ENCODE measurements around the gene NAV1. TPM values are rescaled to one million over a fixed set of nuclear protein-coding genes. Genes with fewer than 3 reads are reported as not detected.
"Not testable (repeated sequence)": the region's sequence is repeated elsewhere in the genome, so short reads cannot be mapped to it uniquely, and the experiment has no call there.

The NAV1 gene
- total RNA-seq, 2 experiments from 2014 or later: 1.4 to 2.8 TPM

DNA sequence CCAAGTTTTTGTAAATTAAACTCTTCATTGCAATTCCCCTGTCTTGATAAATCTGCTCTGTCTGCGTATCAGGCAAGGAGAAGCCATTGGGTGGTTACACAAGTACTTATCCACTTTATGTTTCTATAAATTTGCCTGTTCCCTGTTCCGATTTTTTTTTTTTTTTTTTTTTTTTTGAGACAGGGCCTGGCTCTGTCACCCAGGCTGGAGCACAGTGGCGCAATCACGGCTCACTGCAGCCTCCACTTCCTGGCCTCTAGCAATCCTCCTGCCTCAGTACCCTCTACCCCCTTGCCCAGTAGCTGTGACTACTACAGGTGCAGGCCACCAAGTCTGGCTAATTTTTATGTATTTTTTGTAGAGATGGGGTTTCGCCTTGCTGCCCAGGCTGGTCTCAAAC lies 20.9 kb upstream of the NAV1 start:
- no peak overlapping the region for H3K27ac Mint-ChIP-seq
- ATAC-seq: no peak
- H3K9me3 Mint-ChIP-seq (ENCODE audit: low read depth): peaks cover 3% of the 10 kb centered on the region
- peaks cover 10% of the 10 kb centered on the region for H3K36me3 Mint-ChIP-seq
- no peaks in the 10 kb centered on the region for H3K27me3 Mint-ChIP-seq
- peaks cover 11% of the 10 kb centered on the region for H3K4me1 Mint-ChIP-seq
- CTCF ChIA-PET: interaction anchor here (1.2 to 24.1 kb wide), 2 partner anchors 31 to 70 kb away, joined by 4 to 597 read pairs; no protein-coding TSS in a partner anchor
- DNase-seq: no peak
- H3K4me3 Mint-ChIP-seq: no peak overlapping the region

DNA sequence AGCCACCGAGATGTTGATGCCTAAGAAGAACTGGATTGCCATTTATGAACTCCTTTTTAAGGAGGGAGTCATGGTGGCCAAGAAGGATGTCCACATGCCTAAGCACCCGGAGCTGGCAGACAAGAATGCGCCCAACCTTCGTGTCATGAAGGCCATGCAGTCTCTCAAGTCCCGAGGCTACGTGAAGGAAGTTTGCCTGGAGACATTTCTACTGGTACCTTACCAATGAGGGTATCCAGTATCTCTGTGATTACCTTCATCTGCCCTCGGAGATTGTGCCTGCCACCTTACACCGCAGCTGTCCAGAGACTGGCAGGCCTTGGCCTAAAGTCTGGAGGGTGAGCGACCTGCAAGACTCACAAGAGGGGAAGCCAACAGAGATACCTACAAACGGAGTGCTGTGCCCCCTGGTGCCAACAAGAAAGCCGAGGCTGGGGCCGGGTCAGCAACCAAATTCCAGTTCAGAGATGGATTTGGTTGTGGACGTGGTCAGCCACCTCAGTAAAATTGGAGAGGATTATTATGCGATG lies 18.8 kb upstream of the NAV1 start:
- not testable (repeated sequence) for H3K4me3 Mint-ChIP-seq; H3K9me3 Mint-ChIP-seq (ENCODE audit: low read depth); H3K4me1 Mint-ChIP-seq; ATAC-seq; H3K27me3 Mint-ChIP-seq; H3K27ac Mint-ChIP-seq; DNase-seq
- CTCF ChIA-PET: interaction anchor here (1.0 to 1.8 kb wide), 2 partner anchors 38 to 72 kb away, joined by 3 to 9 read pairs; no protein-coding TSS in a partner anchor
- H3K36me3 Mint-ChIP-seq: peaks cover 19% of the 10 kb centered on the region

DNA sequence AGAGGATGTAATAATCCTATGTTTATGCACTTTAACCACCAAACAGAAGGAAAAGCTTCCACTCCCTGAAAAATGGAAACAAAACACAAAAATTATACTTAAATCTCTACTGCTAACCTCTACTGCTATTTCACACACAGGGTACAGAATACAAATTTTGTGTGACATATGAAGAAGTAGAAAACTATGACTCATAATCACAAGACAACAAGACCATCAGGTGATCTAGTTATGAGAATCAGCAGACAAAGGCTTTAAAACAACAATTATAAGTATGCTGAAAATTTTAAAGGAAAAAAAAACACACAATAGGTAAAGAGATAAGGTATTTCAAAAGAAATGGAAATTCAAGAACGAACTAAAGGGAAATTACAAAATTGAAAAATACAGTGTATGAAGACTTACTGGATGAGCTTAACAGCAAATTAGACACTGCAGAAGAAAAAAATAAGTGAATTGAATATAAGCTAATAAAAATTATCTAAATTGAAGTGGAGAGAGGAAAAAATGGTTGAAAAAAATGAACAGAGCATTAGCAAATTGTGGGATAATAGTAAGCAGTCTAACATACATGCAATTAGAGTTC lies 13.6 kb upstream of the NAV1 start:
- H3K4me1 Mint-ChIP-seq: no peaks in the 10 kb centered on the region
- DNase-seq (no peak), ATAC-seq (no peak)
- no peak overlapping the region for H3K27ac Mint-ChIP-seq
- CTCF ChIA-PET: interaction anchor here (1.3 to 1.6 kb wide), 2 partner anchors 12 to 44 kb away, joined by 3 to 5 read pairs; no protein-coding TSS in a partner anchor
- no peak overlapping the region for H3K4me3 Mint-ChIP-seq
- H3K36me3 Mint-ChIP-seq: peaks cover 25% of the 10 kb centered on the region
- peaks cover 3% of the 10 kb centered on the region for H3K9me3 Mint-ChIP-seq (ENCODE audit: low read depth)
- H3K27me3 Mint-ChIP-seq: no peaks in the 10 kb centered on the region

DNA sequence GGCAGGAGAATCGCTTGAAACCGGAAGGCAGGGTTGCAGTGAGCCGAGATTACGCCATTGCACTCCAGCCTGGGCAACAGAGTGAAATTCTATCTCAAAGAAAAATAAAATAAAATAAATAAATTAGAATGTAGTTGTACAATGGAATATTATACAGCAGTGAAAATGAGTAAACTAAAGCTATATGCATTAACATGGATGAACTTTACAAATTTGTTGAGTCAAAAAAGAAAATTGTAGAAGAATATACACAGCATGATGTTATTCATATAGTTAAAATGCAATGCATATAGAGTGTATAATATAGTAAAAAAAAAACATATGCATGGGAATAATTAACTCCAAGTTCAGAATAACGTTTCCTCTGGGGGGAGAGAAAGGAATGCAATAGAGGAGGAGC lies 11.0 kb upstream of the NAV1 start:
- no peak overlapping the region for H3K4me3 Mint-ChIP-seq
- CTCF ChIA-PET: interaction anchor here (0.6 to 2.3 kb wide), 3 partner anchors 15 to 184 kb away, joined by 3 to 14 read pairs (median 3); no protein-coding TSS in a partner anchor
- H3K27ac Mint-ChIP-seq: no peak overlapping the region
- DNase-seq (no peak), ATAC-seq (no peak)
- no peaks in the 10 kb centered on the region for H3K4me1 Mint-ChIP-seq
- H3K9me3 Mint-ChIP-seq (ENCODE audit: low read depth): no peaks in the 10 kb centered on the region
- H3K36me3 Mint-ChIP-seq: peaks cover 17% of the 10 kb centered on the region
- no peaks in the 10 kb centered on the region for H3K27me3 Mint-ChIP-seq

DNA sequence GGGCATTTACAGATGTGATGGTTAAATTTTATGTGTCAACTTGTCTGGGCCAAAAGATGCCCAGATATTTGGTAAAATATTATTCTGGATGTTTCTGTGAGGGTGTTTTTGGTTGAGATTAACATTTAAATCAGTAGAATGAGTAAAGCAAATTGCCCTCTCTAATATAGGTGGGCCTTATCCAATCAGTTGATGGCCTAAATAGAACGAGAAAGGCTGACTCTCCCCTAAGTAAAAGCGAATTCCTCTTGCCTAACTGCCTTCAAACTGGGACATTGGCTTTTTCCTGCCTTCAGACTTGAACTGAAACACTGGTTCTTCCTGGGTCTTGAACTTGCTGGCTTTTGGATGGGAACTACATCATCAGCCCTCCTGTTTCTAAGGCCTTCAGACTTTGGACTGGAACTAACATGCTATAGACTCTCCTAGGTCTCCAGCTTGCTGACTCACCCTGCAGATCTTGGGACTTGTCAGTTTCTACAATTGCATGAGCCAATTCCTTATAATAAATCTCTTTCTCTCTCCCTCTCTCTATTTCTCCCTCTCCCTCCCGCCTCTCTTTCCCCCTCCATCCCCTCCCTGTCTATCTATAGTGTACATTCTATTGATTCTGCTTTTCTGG lies 10.2 kb upstream of the NAV1 start:
- H3K9me3 Mint-ChIP-seq (ENCODE audit: low read depth): no peaks in the 10 kb centered on the region
- H3K36me3 Mint-ChIP-seq: peaks cover 16% of the 10 kb centered on the region
- ATAC-seq (no peak), DNase-seq (no peak)
- no peaks in the 10 kb centered on the region for H3K27me3 Mint-ChIP-seq
- no peak overlapping the region for H3K27ac Mint-ChIP-seq
- CTCF ChIA-PET: interaction anchor here (1.1 to 2.3 kb wide), 2 partner anchors 16 kb away, joined by 3 to 14 read pairs; no protein-coding TSS in a partner anchor
- H3K4me1 Mint-ChIP-seq: no peaks in the 10 kb centered on the region
- no peak overlapping the region for H3K4me3 Mint-ChIP-seq

DNA sequence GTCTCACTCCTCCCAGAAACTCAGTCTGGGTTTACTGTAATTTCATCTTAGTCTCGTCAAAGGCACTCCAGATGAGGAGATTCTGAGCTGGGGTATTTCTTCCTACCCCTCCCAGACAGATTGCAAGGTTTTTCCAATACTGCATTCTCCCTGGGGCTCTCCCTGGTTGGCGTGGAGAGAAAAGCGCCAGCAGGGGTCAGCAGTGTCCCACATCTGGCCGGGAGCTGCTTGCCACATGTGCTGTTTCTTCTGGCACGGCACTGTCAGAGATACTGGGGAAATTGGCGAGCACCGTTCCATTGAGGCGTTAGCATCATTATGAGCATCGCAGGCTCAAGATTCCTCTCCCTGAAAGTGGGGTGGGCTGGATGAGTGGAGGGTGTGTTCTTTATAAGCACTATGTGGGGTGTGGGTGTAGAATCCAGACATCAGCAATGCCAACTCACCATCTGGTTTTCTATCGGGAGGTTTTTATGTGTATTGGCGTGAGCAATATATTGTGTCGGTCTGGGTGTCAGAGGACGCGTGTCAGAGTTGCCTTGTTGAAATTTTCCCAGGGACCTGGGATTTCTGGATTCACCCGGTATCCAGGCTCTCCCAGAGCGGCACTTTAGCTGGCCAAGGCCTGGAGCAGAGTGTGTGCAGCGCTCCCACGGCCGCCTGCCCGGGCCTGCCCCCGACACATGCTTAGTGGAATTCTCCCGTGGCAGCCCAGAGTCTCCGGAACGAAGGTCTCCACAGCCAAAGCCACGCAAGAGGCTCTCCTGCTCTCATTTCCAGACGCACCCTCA lies 8.0 kb upstream of the NAV1 start:
- no peak for DNase-seq
- no peak for ATAC-seq
- Mint-ChIP-seq H3K27me3 (peaks cover 4% of the 10 kb centered on the region), H3K4me3 (no peak overlapping the region), H3K27ac (no peak overlapping the region), H3K9me3 (ENCODE audit: low read depth) (no peaks in the 10 kb centered on the region), H3K36me3 (peaks cover 3% of the 10 kb centered on the region), H3K4me1 (peaks cover 3% of the 10 kb centered on the region)
- CTCF ChIA-PET: interaction anchor here (0.7 to 1.8 kb wide), 9 partner anchors 9 to 264 kb away, joined by 3 to 8 read pairs (median 3); no protein-coding TSS in a partner anchor

DNA sequence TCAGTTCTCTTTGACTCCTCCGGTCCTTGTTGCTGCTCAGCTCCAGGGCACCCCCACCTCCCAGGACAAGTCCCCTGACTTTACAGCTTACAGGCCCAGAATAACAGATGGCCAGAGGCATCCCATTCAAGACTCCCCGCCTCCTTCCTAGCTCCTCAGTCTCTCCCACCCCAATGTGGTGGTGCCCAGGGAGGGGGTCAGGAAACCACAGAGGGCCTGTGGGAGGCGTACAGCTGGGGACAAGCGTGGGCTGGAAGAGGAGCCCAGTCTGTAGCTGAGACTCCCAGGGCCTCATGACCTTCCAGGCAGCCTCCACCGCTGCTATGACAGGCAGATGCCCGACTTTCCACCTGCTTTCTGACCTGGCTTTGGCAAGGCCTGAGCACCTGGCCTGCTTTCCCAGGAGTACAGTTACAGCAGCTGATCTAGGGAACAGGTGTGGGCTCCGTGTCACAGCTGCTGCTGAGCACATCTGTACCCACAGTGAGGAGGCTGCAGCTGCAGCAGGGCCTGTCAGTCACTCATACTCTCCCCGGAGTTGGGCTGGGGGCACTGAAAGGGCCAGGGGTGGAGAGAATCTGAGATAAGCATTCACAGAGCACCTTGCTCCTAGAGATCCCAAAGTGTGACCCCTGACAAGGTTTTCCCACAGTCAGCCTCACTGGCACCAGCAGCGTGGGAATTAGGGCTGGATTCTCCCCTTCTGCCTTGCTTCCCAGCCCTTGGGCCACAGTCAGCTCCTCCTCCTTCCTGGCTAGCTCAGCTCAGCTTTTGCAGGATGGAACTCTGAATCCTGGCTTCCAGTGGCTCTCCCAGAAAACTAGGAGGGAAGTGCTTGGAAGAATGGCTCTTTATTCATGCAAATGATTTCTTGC lies 7.1 kb upstream of the NAV1 start:
- no peak for ATAC-seq

DNA sequence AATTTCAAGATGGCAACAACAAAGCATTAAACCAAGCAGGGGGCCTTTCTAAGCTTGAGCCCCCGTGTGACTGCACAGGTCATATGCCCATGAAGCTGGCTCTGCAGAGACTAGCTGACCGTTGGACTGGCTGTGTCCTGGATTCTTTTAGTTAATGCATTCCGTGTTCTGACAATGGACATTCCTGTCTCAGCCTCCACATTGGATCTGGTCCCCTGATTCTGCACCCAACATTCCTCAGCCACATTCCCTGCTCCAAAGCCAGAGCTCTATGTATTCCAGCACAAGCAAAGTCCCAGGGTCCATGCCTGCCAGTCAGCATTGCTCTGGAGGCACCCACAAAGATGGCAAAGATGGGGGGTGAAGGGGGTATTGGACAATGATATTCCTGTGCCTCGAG lies 5.1 kb upstream of the NAV1 start:
- Mint-ChIP-seq H3K4me3 (no peak overlapping the region), H3K36me3 (peaks cover 3% of the 10 kb centered on the region), H3K27me3 (peaks cover 32% of the 10 kb centered on the region), H3K9me3 (ENCODE audit: low read depth) (no peaks in the 10 kb centered on the region), H3K4me1 (peaks cover 17% of the 10 kb centered on the region), H3K27ac (no peak overlapping the region)
- DNase-seq (no peak), ATAC-seq (no peak)
- CTCF ChIA-PET: interaction anchor here (0.8 to 3.0 kb wide), 3 partner anchors 21 to 52 kb away, joined by 3 to 16 read pairs (median 4); no protein-coding TSS in a partner anchor

More for the DNA sequence above, 7.1 kb upstream of the NAV1 start:
- peaks cover 3% of the 10 kb centered on the region for H3K36me3 Mint-ChIP-seq
- no peak overlapping the region for H3K4me3 Mint-ChIP-seq
- peaks cover 13% of the 10 kb centered on the region for H3K27me3 Mint-ChIP-seq
- H3K27ac Mint-ChIP-seq: no peak overlapping the region
- DNase-seq: no peak
- CTCF ChIA-PET: interaction anchor here (0.9 to 1.6 kb wide), 6 partner anchors 8 to 45 kb away, joined by 3 to 8 read pairs (median 3); no protein-coding TSS in a partner anchor
- peaks cover 7% of the 10 kb centered on the region for H3K4me1 Mint-ChIP-seq
- no peaks in the 10 kb centered on the region for H3K9me3 Mint-ChIP-seq (ENCODE audit: low read depth)

DNA sequence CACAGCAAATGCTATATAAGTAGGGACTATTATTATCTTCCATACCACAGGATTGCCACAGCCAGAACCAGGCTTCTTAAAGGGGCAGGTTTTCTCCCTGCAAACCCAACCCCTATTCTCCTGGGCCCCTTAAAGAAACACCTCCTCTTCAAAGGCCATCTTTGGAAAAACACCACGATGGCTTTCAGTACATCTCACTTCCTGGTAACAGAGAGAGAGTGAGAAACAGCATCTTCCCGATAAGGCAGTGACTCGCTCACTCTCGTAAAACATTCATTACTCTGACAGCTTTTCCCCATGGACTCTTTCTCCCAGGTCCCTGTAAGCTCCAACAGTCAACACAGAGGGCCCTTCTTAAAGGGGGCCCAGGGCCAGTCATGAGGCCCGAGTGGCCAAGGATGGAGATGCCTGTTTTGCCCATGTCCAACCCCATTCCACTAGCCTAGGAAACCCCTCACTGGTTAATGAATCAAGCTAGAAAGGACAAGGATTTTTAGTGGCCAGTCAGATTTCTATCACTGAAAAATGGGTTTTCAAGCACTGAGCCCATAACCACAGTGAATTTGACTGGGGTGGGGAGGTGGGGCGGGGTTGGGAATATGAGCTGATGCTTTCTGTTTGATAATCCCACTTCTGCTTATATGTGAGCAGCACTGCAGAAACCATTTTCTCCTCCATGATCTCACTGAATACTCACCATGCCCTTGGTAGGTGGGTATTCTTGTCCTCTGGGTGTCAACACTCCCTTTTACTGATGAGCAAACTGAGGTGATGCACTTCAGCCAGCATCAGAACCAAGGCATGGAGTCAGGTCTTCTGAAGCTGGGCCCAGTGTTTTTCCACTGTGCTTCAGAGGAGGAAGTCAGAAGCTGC lies 3.6 kb upstream of the NAV1 start:
- no peak overlapping the region for H3K27ac Mint-ChIP-seq
- peaks cover 43% of the 10 kb centered on the region for H3K27me3 Mint-ChIP-seq
- CTCF ChIA-PET: interaction anchor here (0.7 to 3.0 kb wide), 4 partner anchors 23 to 258 kb away, joined by 3 to 16 read pairs (median 4); no protein-coding TSS in a partner anchor
- ATAC-seq: no peak
- H3K36me3 Mint-ChIP-seq: peaks cover 3% of the 10 kb centered on the region
- DNase-seq: no peak
- H3K4me1 Mint-ChIP-seq: peaks cover 21% of the 10 kb centered on the region
- no peaks in the 10 kb centered on the region for H3K9me3 Mint-ChIP-seq (ENCODE audit: low read depth)
- no peak overlapping the region for H3K4me3 Mint-ChIP-seq

DNA sequence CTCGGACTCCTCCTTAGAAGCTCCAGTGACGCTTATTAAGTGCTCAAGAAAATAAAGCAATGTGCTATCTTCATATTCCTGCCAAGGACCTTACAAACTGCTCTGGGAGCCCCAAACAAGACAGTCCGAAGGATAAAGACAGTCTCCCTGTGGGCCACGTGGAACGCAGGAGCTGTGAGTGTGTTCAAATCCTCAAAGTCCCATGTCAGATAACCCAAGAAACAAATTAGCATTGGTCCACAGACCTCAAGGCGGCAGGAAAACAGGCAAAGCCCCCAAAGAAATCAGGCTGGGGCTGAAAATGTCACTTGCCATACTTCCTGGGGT lies 3.0 kb upstream of the NAV1 start:
- peaks cover 49% of the 10 kb centered on the region for H3K27me3 Mint-ChIP-seq
- peaks cover 3% of the 10 kb centered on the region for H3K36me3 Mint-ChIP-seq
- no peak overlapping the region for H3K27ac Mint-ChIP-seq
- ATAC-seq (no peak), DNase-seq (no peak)
- CTCF ChIA-PET: interaction anchor here (0.7 to 3.0 kb wide), 3 partner anchors 23 to 173 kb away, joined by 3 to 16 read pairs (median 4); no protein-coding TSS in a partner anchor
- H3K9me3 Mint-ChIP-seq (ENCODE audit: low read depth): no peaks in the 10 kb centered on the region
- H3K4me3 Mint-ChIP-seq: no peak overlapping the region
- peaks cover 21% of the 10 kb centered on the region for H3K4me1 Mint-ChIP-seq

DNA sequence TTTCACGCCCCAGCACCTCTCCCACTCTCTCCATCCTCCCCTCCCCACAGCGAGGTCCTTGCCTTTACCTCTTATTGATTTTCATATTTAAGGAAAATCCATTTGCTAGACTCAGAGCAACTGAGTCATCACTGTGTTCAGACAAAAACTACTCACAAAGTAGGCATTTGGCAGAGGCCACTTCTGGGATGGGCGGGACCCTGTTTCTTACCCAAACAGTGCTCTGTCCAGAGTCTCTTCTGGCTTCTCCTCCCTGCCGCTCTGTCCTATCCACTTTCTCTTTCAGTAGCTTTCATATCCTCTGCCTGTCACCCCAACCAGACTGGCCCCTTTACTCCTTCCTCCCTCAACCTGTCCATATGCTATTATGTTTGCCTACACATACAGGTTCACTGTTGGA lies 2.4 kb upstream of the NAV1 start:
- peaks cover 3% of the 10 kb centered on the region for H3K36me3 Mint-ChIP-seq
- DNase-seq (no peak), ATAC-seq (no peak)
- H3K27ac Mint-ChIP-seq: no peak overlapping the region
- H3K4me1 Mint-ChIP-seq: peaks cover 21% of the 10 kb centered on the region
- no peaks in the 10 kb centered on the region for H3K9me3 Mint-ChIP-seq (ENCODE audit: low read depth)
- H3K27me3 Mint-ChIP-seq: peaks cover 55% of the 10 kb centered on the region
- no peak overlapping the region for H3K4me3 Mint-ChIP-seq
- CTCF ChIA-PET: interaction anchor here (1.7 to 2.6 kb wide), 2 partner anchors 23 to 89 kb away, joined by 4 to 12 read pairs; no protein-coding TSS in a partner anchor

Measured in activated CD8-positive, alpha-beta memory T cell treated with anti-CD3 and anti-CD28 coated beads, Interleukin-2, amount 10 ng/mL, durations not matched to agents 7 days and 5 days (primary cell).